Tibial artery (tissue), 4 donors: ENCODE measurements around the gene KCNK1.

Experiments
- DNase-seq, 2 donors: peaks; one replicate each; pipeline ENCODE4 v3.0.0-alpha.2; 2019
- H3K27ac ChIP-seq, 2 donors: fragments of 200-600 bp; sonication (generic) in 1 of 2; 1 replicate in 1 of 2; 2 replicates in 1 of 2; pipeline ENCODE4 v1.5.1; 2018 to 2019; ENCODE audit warnings: mild to moderate bottlenecking in 1 of 2
- H3K27me3 ChIP-seq, 2 donors: fragments of 200-600 bp; sonication (generic) in 1 of 2; one replicate each; pipeline versions ENCODE4 v1.5.1 to v1.6.0; 2016 to 2019
- H3K36me3 ChIP-seq, 3 donors: fragments of 200-600 bp; sonication (generic) in 2 of 3; one replicate each; pipeline ENCODE4 v1.5.1; 2016 to 2019; ENCODE audit warnings: mild to moderate bottlenecking in 2 of 3
- H3K4me1 ChIP-seq, 4 donors: fragments of 200-600 bp; sonication (generic) in 2 of 4; 1 replicate in 3 of 4; 2 replicates in 1 of 4; pipeline ENCODE4 v1.5.1; 2016 to 2019
- H3K4me3 ChIP-seq, 2 donors: fragments of 200-600 bp; sonication (generic) in 1 of 2; 1 replicate in 1 of 2; 2 replicates in 1 of 2; pipeline ENCODE4 v1.5.1; 2018 to 2019; ENCODE audit warnings: mild to moderate bottlenecking in 2 of 2
- H3K9me3 ChIP-seq, 3 donors: fragments of 200-600 bp; sonication (generic) in 1 of 3; one replicate each; pipeline ENCODE4 v1.5.1; 2016 to 2019
- CTCF ChIP-seq, 2 experiments: fragments of 200-600 bp in 1 of 2; fragments of 450-650 bp in 1 of 2; IDR thresholded peaks; one replicate each; pipeline ENCODE4 v1.5.1; 2017 to 2019; ENCODE audit warnings: antibody characterized with exemption in 2 of 2, mild to moderate bottlenecking in 1 of 2, moderate library complexity in 1 of 2
- intact Hi-C: fragments of 100-400 bp; cut with DNase I; formaldehyde crosslinking; loops from one replicate; pipeline ENCODE4 v1.15.0; 2023; ENCODE audit warnings: low total_unique reads

KCNK1 gene

GRCh38 chr1:233624289-233624688, 10.4 kb downstream of the KCNK1 start:
- no peaks in the 10 kb centered on the region for H3K4me1 ChIP-seq
- H3K27ac ChIP-seq: no peak overlapping the region
- no peak for TF ChIP-seq CTCF (IDR thresholded peaks at IDR 0.05)
- no peaks in the 10 kb centered on the region for H3K9me3 ChIP-seq
- no peaks in the 10 kb centered on the region for H3K27me3 ChIP-seq
- DNase-seq: no peak
- no peaks in the 10 kb centered on the region for H3K36me3 ChIP-seq
- H3K4me3 ChIP-seq: no peak overlapping the region
- intact Hi-C loops: no loop called here

GRCh38 chr1:233625087-233625486, 11.2 kb downstream of the KCNK1 start:
- intact Hi-C loops: no loop called here
- no peak for TF ChIP-seq CTCF (IDR thresholded peaks at IDR 0.05)
- Histone ChIP-seq H3K27ac (no peak overlapping the region), H3K4me3 (no peak overlapping the region), H3K4me1 (no peaks in the 10 kb centered on the region), H3K27me3 (no peaks in the 10 kb centered on the region), H3K9me3 (no peaks in the 10 kb centered on the region), H3K36me3 (no peaks in the 10 kb centered on the region)
- no peak for DNase-seq

- no peak overlapping the region for H3K4me3 ChIP-seq
- no peaks in the 10 kb centered on the region for H3K36me3 ChIP-seq
- DNase-seq: no peak
- intact Hi-C loops: no loop called here
- H3K9me3 ChIP-seq: no peaks in the 10 kb centered on the region
- H3K4me1 ChIP-seq: no peaks in the 10 kb centered on the region
- H3K27me3 ChIP-seq: no peaks in the 10 kb centered on the region
- H3K27ac ChIP-seq: no peak overlapping the region
- no peak for TF ChIP-seq CTCF (IDR thresholded peaks at IDR 0.05)
These were observed 11.6 kb downstream of the KCNK1 start for GRCh38 chr1:233625510-233625981.

GRCh38 chr1:233627376-233627775, 13.5 kb downstream of the KCNK1 start:
- Histone ChIP-seq H3K4me3 (no peak overlapping the region), H3K4me1 (no peaks in the 10 kb centered on the region), H3K9me3 (no peaks in the 10 kb centered on the region), H3K27me3 (no peaks in the 10 kb centered on the region), H3K27ac (no peak overlapping the region), H3K36me3 (no peaks in the 10 kb centered on the region)
- intact Hi-C loops: no loop called here
- no peak for DNase-seq
- TF ChIP-seq CTCF (IDR thresholded peaks at IDR 0.05): no peak

- H3K27me3 ChIP-seq: no peaks in the 10 kb centered on the region
- intact Hi-C loops: no loop called here
- no peak overlapping the region for H3K27ac ChIP-seq
- no peaks in the 10 kb centered on the region for H3K9me3 ChIP-seq
- no peak overlapping the region for H3K4me3 ChIP-seq
- DNase-seq: no peak
- TF ChIP-seq CTCF (IDR thresholded peaks at IDR 0.05): no peak
- H3K4me1 ChIP-seq: no peaks in the 10 kb centered on the region
- H3K36me3 ChIP-seq: no peaks in the 10 kb centered on the region
These were observed 13.9 kb downstream of the KCNK1 start for GRCh38 chr1:233627823-233628222.

GRCh38 chr1:233629305-233629935, 15.5 kb downstream of the KCNK1 start:
- no peaks in the 10 kb centered on the region for H3K9me3 ChIP-seq
- H3K4me3 ChIP-seq: no peak overlapping the region
- no peaks in the 10 kb centered on the region for H3K36me3 ChIP-seq
- intact Hi-C loops: no loop called here
- no peaks in the 10 kb centered on the region for H3K4me1 ChIP-seq
- no peak for TF ChIP-seq CTCF (IDR thresholded peaks at IDR 0.05)
- H3K27me3 ChIP-seq: no peaks in the 10 kb centered on the region
- H3K27ac ChIP-seq: no peak overlapping the region
- DNase-seq: no peak
